HUES6 (cell line): ENCODE results near the gene RIPK3.

Experiments
- H3K27ac ChIP-seq: 2 replicates; pipeline ENCODE4 v1.7.0; 2013; ENCODE audit warnings: low read depth, mild to moderate bottlenecking, low read length, inconsistent platforms
- H3K27me3 ChIP-seq: 2 replicates; pipeline ENCODE4 v1.6.1; 2013; ENCODE audit warnings: low read length; ENCODE audit not compliant: control insufficient read depth, insufficient read depth
- H3K36me3 ChIP-seq: 2 replicates; pipeline ENCODE4 v1.6.1; 2013; ENCODE audit warnings: low read length; ENCODE audit not compliant: control insufficient read depth, insufficient read depth
- H3K4me1 ChIP-seq: 2 replicates; pipeline ENCODE4 v1.6.1; 2013; ENCODE audit warnings: low read length; ENCODE audit not compliant: control insufficient read depth, insufficient read depth
- H3K4me3 ChIP-seq: 2 replicates; pipeline ENCODE4 v1.5.1; 2013; ENCODE audit warnings: low read depth, low read length
- H3K9ac ChIP-seq: one replicate; pipeline ENCODE4 v1.6.1; 2013; ENCODE audit warnings: mild to moderate bottlenecking, low read length
- H3K9me3 ChIP-seq: 2 replicates; pipeline ENCODE4 v1.6.1; 2013; ENCODE audit warnings: low read depth, low read length; ENCODE audit not compliant: control insufficient read depth, insufficient read depth

RIPK3 gene

DNA sequence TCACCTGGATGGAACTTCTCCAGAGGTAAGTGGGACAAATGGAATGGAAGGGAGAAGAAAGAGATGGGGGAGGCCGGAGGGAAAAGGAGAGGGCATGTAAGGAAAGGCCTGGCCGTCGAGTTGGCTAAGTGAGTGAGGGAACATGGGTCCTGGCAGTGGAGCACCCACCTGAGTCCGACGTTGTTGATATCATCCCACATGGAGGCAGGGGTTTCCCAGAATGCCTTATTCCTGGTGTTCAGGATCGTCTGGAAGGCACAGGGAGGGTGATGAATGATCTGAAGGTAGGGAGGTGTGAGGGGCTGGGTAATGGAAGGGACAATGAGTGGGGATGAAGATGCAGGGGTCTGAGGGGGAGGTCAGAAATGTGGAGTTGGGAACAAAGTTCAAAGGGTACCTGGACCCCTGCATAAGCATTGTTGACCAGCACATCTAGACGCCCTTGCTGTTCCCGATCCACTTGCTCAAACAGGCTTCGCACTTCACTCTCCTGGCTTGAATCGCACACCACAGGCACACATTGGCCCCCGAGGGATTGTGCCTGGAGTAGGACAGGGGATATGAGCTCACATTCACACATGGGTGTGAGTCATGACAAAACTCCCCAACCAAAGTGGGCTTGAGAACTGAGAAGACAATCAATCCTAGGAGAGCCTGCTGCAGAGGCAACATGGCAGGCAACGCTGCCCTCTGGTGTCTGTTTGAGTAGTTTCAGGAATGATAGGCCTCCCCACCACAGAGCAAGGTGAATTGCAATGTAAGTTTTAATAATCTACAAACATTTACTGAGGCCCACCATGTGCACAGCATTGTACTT lies 43.2 kb downstream of the RIPK3 start:
- Histone ChIP-seq H3K27me3 (no peaks in the 10 kb centered on the region), H3K9me3 (no peaks in the 10 kb centered on the region), H3K4me3 (no peak overlapping the region), H3K36me3 (peaks cover 32% of the 10 kb centered on the region), H3K4me1 (peaks cover 14% of the 10 kb centered on the region), H3K27ac (no peak overlapping the region), H3K9ac (no peak overlapping the region)

DNA sequence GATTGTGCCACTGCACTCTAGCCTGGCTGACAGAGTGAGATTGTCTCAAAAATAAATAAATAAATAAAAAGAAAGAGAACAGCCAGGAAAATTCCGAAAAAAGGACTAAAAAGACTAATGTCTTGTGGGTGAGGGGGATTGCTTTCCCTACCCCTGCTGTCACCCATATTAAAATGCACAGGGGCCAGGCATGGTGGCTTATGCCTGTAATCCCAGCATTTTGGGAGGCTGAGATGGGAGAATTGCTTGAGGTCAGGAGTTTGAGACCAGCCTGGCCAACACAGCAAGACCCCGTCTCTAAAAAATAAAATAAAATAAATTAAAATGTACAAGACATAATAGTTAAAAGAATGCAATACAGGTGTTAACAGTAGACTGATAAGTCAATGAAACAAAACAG lies 46.3 kb downstream of the RIPK3 start:
- H3K9me3 ChIP-seq = no peaks in the 10 kb centered on the region
- H3K27ac ChIP-seq = no peak overlapping the region
- H3K36me3 ChIP-seq = peaks cover 51% of the 10 kb centered on the region
- H3K4me3 ChIP-seq = no peak overlapping the region
- no peaks in the 10 kb centered on the region for H3K27me3 ChIP-seq
- peaks cover 5% of the 10 kb centered on the region; the same call in 1 of the 2 replicates for H3K4me1 ChIP-seq
- no peak overlapping the region for H3K9ac ChIP-seq

DNA sequence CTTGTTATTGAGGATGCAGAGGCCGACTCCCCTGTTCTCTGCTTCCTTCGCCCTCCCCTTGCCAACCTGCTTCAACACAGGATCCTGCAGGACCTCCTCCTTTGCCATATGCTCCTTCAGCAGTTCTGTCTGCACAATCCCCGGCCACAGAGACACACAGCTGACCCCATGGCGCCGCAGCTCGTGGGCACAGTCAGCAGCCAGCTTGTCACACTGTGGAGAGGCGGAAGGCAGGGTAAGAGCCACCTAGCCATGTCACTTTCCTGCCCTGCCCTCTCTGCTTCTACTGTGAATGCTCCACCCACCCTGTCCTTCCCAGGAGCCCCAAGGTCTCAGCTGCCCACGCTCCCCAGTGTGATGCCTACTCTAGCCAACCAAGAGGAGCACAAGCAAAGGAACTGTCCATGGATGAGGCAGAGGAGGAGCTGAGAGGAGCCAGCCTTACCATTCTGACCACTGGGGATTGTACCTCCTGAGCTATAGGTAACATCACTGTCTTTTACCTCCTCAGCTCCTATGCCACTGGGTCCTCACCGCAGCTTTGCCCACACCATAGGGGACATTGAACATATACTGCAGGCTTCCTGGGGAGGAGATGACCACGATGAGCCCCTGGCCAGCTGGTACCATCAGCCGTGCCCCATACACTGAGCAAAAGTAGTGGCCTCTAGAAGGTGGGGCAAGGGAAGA lies 47.5 kb downstream of the RIPK3 start:
- no peak overlapping the region for H3K4me3 ChIP-seq
- no peaks in the 10 kb centered on the region for H3K9me3 ChIP-seq
- H3K27me3 ChIP-seq = no peaks in the 10 kb centered on the region
- peaks cover 51% of the 10 kb centered on the region for H3K36me3 ChIP-seq
- H3K4me1 ChIP-seq = peaks cover 5% of the 10 kb centered on the region; the same call in 1 of the 2 replicates
- H3K9ac ChIP-seq = no peak overlapping the region
- H3K27ac ChIP-seq = no peak overlapping the region

DNA sequence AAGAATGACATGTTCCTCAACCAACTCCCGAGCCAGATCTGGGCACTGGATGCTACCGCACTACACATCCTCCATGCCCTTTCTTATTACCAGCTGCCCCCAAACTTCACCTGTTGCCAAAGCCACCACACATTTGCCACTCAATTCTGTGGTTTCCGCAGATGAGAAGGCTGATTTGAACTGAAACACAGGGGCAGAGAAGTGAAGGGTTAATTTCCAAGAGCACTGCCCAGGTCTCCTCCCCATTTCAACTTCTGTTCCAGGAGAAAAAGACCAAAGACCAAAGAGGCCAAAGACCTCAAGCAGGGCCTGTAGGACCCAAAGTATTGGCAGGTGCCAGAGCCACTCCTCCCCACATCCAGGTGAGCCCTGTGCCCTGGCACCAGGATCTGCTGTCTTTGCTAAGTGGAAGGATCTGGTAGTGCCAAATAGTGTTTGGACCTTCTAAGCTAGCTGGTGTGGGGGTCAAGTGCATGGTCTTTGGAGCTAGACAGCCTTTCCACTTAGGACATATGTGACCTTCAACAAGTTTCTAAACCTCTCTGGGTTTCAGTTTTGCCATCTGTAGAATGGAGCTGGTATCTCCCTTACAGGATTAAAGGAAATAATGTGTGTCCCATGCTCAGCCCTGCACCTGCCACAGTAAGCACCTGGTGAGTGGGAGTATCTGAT lies 48.2 kb downstream of the RIPK3 start:
- no peak overlapping the region for H3K9ac ChIP-seq
- H3K36me3 ChIP-seq = peaks cover 51% of the 10 kb centered on the region
- H3K9me3 ChIP-seq = no peaks in the 10 kb centered on the region
- H3K4me3 ChIP-seq = no peak overlapping the region
- H3K27me3 ChIP-seq = no peaks in the 10 kb centered on the region
- H3K4me1 ChIP-seq = peaks cover 3% of the 10 kb centered on the region; the same call in 1 of the 2 replicates
- H3K27ac ChIP-seq = no peak overlapping the region

DNA sequence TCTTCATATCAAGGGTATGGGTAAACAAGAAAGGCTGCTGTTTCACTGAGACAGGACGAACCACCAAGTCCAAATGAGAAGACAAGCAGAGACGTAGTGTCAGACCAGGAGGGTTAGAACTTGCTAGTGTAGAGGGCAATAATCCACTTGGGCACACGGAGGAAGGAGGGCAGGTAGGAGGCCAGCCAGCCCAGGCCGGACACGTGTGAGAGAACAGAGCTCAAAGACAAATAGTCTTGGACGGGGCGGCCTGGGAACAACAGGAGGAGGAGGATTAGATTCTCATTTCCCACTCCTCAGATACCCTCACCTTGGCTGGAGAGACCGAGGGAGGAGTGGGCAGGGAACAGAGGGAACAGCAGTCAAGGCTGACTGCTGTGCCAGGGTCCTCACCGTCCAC lies 49.0 kb downstream of the RIPK3 start:
- Histone ChIP-seq H3K27ac (no peak overlapping the region), H3K9me3 (no peaks in the 10 kb centered on the region), H3K36me3 (peaks cover 44% of the 10 kb centered on the region), H3K9ac (no peak overlapping the region), H3K27me3 (no peaks in the 10 kb centered on the region), H3K4me3 (no peak overlapping the region), H3K4me1 (no peaks in the 10 kb centered on the region)

DNA sequence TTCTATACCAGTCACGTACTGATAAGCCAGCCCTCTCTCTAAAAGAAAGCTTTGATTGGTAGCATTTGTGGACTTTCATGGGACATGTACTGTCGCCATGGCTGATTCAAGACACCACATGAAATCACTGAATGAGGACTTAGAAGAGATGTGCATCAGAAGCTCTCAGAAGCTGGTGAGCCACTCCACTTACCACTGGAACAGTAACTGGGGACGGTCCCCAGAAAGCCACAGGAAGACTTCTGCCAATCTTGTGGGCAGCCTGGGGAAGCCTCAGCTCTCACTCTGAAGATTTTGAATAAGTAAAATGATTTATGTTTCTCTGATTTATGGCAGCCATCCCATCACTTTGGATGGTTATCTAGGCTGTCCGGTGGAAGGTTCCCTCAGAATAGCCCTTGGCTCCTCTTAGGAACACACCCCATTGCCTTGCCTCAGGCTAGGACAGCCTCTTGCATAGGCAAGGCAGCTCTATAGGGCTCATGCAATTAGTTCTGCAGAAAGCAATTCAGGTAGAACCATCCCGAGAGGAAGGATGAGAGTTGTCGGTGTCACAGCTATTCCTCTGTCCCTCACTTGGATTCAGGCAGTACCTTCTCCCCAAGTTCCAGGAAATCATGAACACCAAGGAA lies 50.0 kb downstream of the RIPK3 start:
- Histone ChIP-seq H3K27ac (no peak overlapping the region), H3K9me3 (no peaks in the 10 kb centered on the region), H3K4me1 (no peaks in the 10 kb centered on the region), H3K4me3 (no peak overlapping the region), H3K36me3 (peaks cover 38% of the 10 kb centered on the region), H3K27me3 (no peaks in the 10 kb centered on the region), H3K9ac (no peak overlapping the region)

DNA sequence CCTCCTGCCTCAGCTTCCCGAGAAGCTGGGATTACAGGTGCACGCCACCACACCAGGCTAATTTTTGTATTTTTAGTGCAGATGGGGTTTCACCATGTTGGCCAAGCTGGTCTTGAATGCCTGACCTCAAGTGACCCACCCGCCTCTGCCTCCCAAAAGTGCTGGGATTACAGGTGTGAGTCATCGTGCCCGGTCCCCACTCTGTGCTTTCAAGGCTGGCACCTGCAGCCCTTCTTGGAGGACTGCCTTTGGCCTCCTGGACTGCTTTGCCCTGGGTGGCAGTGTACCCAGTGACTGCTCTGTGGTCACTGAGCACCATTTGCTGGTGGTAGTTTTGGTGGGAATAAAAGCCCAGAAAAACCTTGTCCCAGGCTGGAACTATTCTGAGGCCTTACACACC lies 52.8 kb downstream of the RIPK3 start:
- no peak overlapping the region for H3K27ac ChIP-seq
- no peak overlapping the region for H3K4me3 ChIP-seq
- no peak overlapping the region for H3K9ac ChIP-seq
- peaks cover 27% of the 10 kb centered on the region for H3K36me3 ChIP-seq
- no peaks in the 10 kb centered on the region for H3K27me3 ChIP-seq
- H3K9me3 ChIP-seq = no peaks in the 10 kb centered on the region
- no peaks in the 10 kb centered on the region for H3K4me1 ChIP-seq
